HL-60 (cell line): ENCODE data around the gene MBD4.

Experiments
- DNase-seq, 2 experiments: peaks; one replicate each; pipeline ENCODE4 v3.0.0-alpha.2; 2010 to 2020; ENCODE audit warnings: low read depth in 1 of 2, low spot score in 1 of 2
- H3K27ac ChIP-seq: fragments of 250-450 bp; sonication (Bioruptor Pico); replicated peaks from 2 replicates; pipeline ENCODE4 v1.5.1; 2020; ENCODE audit warnings: mild to moderate bottlenecking, moderate library complexity
- H3K27me3 ChIP-seq: fragments of 250-450 bp; sonication (Bioruptor Pico); 2 replicates; pipeline ENCODE4 v1.5.1; 2021; ENCODE audit warnings: mild to moderate bottlenecking, moderate library complexity; ENCODE audit not compliant: insufficient read depth, poor library complexity, severe bottlenecking
- H3K4me3 ChIP-seq: replicated peaks from 2 replicates; pipeline ENCODE4 v1.5.1; 2011; ENCODE audit warnings: mild to moderate bottlenecking, control low read depth, low read length; ENCODE audit not compliant: insufficient read depth
- GABPA ChIP-seq: IDR thresholded peaks from 2 replicates; pipeline ENCODE4 v1.6.1; 2012; ENCODE audit warnings: low read depth
- POLR2AphosphoS5 ChIP-seq: IDR thresholded peaks from 2 replicates; pipeline ENCODE4 v1.6.1; 2012; ENCODE audit warnings: low read depth
- REST ChIP-seq: IDR thresholded peaks from 2 replicates; pipeline ENCODE4 v1.6.1; 2012; ENCODE audit warnings: low read depth; ENCODE audit not compliant: insufficient replicate concordance
- SPI1 ChIP-seq: IDR thresholded peaks from 2 replicates; pipeline ENCODE4 v1.6.1; 2012; ENCODE audit warnings: low read depth, mild to moderate bottlenecking, borderline replicate concordance
- TF ChIP-seq, protein P1 (sequence below): IDR thresholded peaks from one replicate; pipeline ENCODE4 v1.5.1; 2011; ENCODE audit warnings: low read length, control low read depth, inconsistent platforms; ENCODE audit not compliant: insufficient read depth

MBD4 gene

GRCh38 chr3:129422897-129423296, 16.9 kb downstream of the MBD4 start:
- H3K27ac ChIP-seq = no peak overlapping the region
- no peak for TF ChIP-seq SPI1
- TF ChIP-seq POLR2AphosphoS5 = no peak
- TF ChIP-seq GABPA = no peak
- TF ChIP-seq REST = no peak
- TF ChIP-seq, protein P1, sequence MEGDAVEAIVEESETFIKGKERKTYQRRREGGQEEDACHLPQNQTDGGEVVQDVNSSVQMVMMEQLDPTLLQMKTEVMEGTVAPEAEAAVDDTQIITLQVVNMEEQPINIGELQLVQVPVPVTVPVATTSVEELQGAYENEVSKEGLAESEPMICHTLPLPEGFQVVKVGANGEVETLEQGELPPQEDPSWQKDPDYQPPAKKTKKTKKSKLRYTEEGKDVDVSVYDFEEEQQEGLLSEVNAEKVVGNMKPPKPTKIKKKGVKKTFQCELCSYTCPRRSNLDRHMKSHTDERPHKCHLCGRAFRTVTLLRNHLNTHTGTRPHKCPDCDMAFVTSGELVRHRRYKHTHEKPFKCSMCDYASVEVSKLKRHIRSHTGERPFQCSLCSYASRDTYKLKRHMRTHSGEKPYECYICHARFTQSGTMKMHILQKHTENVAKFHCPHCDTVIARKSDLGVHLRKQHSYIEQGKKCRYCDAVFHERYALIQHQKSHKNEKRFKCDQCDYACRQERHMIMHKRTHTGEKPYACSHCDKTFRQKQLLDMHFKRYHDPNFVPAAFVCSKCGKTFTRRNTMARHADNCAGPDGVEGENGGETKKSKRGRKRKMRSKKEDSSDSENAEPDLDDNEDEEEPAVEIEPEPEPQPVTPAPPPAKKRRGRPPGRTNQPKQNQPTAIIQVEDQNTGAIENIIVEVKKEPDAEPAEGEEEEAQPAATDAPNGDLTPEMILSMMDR = no peak
- DNase-seq = no peak
- no peaks in the 10 kb centered on the region for H3K27me3 ChIP-seq
- no peak overlapping the region for H3K4me3 ChIP-seq

DNA sequence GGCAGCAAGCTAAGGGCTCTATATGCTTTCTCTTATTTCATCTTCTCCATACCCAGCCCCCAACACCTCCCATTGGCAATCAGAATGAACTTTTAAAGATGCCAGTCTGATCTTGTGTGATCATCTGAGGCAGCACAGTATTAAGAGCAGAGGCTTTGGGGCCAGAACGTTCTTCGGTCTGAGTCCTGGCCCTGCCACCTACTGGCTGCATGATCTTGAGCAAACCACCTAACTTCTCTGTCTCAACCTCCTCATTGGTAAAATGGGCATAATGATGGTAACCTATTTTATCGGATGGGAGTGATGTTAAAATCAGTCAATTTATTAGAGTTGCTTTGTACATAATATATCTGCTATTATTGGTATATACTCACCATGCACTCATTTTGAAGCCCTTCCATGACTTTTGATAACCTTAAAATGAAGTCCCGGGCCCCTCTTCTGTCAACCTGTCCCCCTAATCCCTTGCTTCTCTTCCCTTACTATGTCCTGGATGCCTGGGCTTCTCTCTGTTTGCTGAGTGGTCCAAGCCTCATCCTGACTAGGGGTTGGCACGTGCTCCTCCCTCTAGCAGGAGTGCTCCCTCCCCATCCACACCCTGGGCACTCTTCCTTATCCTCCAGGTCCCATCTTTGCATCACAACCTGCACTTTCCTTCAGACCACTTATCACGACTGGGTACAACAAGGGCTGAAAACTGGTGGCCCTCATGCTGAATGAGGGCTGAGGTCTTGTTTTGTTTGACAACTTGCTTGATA, 17.6 kb downstream of the MBD4 start:
- no peak for TF ChIP-seq GABPA
- TF ChIP-seq SPI1 = no peak
- no peak for TF ChIP-seq REST
- TF ChIP-seq, protein P1 = no peak
- no peak for TF ChIP-seq POLR2AphosphoS5
- H3K27me3 ChIP-seq = no peaks in the 10 kb centered on the region
- DNase-seq = no peak
- no peak overlapping the region for H3K4me3 ChIP-seq
- no peak overlapping the region for H3K27ac ChIP-seq

GRCh38 chr3:129421236-129421883, 18.4 kb downstream of the MBD4 start:
- no peak for DNase-seq

More at GRCh38 chr3:129421236-129421883, 18.4 kb downstream of the MBD4 start:
- Histone ChIP-seq H3K27me3 (no peaks in the 10 kb centered on the region), H3K27ac (no peak overlapping the region), H3K4me3 (no peak overlapping the region)
- TF ChIP-seq GABPA = no peak
- TF ChIP-seq SPI1 = no peak
- TF ChIP-seq, protein P1 = no peak
- TF ChIP-seq REST = no peak
